Astrocyte of the spinal cord (primary cell): ENCODE measurements around the gene STXBP1.
A peak's percentile ranks its signal among the peaks of the same experiment; 100 is the strongest.
"Not testable (repeated sequence)": the region's sequence is repeated elsewhere in the genome, so short reads cannot be mapped to it uniquely, and the experiment has no call there.

Experiments
- DNase-seq: peaks from one replicate; pipeline ENCODE4 v3.0.0; 2011; ENCODE audit warnings: low read depth, low spot score
- H3K4me3 ChIP-seq: 2 replicates; pipeline ENCODE4 v1.5.1; 2011; ENCODE audit warnings: low read depth, mild to moderate bottlenecking, low read length, moderate library complexity
- CTCF ChIP-seq: IDR thresholded peaks from 2 replicates; pipeline ENCODE4 v1.5.1; 2012; ENCODE audit warnings: low read depth, mild to moderate bottlenecking, low read length, inconsistent platforms
- in situ Hi-C: cut with HindIII; loops from 2 replicates; pipeline ENCODE4 v1.10.0; 2017; ENCODE audit warnings: low sequenced_read_pairs

The STXBP1 gene

DNA sequence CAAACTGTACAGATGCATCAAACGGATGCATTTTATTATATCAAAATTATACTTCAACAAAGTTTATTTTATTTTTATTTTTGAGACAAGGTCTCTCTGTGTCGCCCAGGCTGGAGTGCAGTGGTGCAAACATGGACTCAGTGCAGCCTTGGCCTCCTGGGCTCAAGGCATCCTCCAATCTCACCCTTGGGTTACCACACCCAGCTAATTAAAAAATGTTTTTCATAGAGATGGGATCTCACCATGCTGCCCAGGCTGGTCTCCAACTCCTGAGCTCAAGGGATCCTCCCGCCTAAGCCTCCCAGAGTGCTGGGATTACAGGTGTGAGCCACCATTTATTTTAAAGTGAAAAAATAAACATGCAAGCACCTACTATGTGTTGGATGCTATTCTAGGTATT, 40.1 kb upstream of the STXBP1 start:
- no peak for DNase-seq
- no peak for TF ChIP-seq CTCF
- in situ Hi-C loops, result no loop called here

DNA sequence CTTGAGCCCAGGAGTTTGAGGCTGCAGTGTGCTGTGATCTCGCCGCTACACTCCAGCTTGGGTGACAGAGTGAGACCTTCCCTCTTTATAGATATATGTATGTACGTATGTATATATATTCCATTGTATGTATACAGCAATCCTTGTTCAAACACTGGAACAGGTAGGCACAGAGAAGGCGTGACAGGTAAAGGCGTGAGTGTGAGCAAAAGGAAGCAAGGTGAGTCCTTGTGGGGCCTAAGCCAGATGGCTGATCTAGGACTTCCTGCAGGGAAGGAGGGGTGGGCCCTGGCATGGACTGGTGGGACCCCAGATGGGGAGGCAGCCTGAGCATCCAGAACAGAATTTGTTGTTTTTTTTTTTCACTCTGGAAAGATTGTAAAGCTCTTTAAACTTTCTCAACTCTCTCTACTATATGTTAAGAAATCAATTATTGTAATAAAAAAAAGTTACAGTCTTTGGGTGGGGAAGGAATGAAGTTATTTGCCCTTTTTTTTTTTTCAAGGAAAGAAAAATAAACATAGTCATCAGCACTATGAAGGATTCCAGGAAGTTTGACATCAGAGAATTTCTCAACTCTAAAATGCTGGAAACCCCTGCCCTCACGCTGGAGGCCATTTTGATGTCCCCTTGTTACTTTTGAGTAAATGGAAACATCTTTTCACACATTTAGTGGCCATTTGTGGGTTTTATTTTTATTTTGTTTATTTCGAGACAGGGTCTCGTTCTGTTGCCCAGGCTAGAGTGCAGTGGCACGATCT, 38.9 kb upstream of the STXBP1 start:
- DNase-seq, result peak; percentile 71
- H3K4me3 ChIP-seq, result no peak overlapping the region
- in situ Hi-C loops, result no loop called here
- no peak for TF ChIP-seq CTCF

More for the DNA sequence above, 40.1 kb upstream of the STXBP1 start:
- no peak overlapping the region for H3K4me3 ChIP-seq

DNA sequence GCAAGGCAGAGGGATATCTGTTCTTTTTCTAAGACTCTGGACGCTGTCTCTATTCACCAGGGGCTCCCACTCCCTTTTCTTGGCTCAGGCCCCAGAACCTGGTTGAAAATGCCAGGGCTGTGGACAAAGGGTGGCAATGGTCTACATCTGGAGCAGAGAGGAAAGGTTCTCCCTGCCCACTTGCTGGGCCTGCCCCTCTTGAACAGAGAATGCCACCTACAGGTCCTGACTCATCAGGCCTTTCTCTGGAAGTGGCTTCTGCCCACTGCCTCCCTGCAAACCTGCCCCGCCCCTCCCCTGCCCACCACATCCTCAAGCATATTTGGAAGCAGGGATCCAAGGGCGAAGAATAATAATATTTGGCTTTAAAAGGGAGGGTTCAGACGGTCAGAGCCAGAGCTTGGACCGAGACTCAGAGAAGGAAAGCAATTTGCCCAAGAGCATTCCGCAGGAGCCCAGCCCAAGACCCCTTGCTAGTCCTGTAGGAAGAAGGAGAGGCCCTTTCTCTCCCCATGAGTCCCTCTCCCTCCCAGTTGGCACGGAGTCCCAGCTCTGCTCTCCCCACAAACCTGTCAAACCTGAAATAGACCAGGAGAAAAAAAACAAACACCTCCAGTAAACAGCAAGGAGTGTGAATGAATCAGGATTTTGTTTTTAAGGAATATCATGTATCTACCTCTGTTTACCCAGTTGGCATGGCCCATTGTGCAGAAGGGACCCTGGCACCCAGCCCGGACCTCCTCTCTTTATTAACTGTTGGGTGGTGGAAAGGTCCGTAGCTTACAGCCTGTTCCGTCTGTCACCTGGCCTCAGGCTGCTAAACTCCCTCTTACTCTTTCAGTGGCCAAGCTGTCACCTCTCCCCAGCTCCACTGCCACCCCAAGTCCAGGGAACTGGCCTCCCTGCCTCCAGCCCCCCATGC, 37.7 kb upstream of the STXBP1 start:
- peak; percentile 53 for DNase-seq

DNA sequence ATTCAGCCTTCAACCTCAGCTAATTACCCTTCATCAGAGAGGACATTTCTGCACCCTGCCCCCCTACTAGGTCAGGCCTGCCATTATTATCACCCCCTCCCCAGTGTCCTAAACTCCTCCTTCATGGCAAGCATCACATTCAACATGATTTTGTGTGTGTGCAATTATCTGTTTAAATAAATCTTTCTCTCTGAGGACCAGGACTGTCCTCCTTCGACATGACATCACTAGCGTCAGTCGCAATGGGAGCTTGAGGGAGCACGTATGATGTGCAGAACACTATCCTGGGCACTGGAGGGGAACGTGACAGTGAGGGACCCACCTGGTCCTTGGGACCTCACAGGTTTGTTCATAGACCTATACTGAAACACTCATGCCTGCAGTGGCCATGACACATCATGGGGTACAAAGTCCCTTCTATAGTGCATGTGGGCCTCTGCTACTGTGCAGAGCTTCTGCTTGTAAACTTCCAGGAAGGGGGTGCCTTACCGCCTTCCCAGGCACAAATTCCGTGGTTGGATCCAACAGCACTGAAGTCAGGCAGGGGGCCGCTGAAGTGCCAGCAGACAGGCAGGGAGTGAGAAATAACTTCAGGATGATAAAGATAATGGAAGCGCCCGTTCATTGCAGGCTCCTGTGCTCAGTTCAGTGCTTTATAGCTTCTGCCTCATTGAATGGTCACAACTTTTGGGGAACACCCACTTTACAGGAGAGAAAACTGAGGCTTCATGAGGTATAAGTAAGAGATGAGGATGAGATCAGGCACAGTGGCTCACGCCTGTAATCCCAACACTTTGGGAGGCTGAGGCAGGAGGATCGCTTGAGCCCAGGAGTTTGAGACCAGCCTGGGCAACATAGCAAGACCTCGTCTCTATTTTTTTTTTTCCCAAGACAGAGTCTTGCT, 36.0 kb upstream of the STXBP1 start:
- no peak for TF ChIP-seq CTCF
- DNase-seq, result no peak

More for the DNA sequence above, 37.7 kb upstream of the STXBP1 start:
- TF ChIP-seq CTCF, result no peak
- in situ Hi-C loops, result no loop called here
- H3K4me3 ChIP-seq, result no peak overlapping the region

DNA sequence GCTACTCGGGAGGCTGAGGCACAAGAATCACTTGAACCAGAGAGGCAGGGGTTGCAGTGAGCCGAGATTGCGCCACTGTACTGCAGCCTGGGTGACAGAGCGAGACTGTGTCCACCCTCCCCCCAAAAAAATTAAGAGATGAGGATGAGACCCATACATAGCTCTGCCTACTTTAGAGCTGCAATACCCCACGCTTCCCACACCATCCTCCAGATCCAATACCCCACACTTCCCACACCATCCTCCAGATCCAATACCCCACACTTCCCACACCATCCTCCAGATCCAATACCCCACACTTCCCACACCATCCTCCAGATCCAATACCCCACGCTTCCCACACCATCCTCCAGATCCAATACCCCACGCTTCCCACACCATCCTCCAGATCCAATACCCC, 34.9 kb upstream of the STXBP1 start:
- H3K4me3 ChIP-seq, in situ Hi-C loops, DNase-seq: not testable (repeated sequence)

More for the DNA sequence above, 36.0 kb upstream of the STXBP1 start:
- H3K4me3 ChIP-seq, result no peak overlapping the region
- in situ Hi-C loops, result no loop called here

GRCh38 chr9:127578627-127578951, 33.5 kb upstream of the STXBP1 start:
- DNase-seq, result no peak
- TF ChIP-seq CTCF, result no peak
- H3K4me3 ChIP-seq, result peak overlapping the region; percentile 27
- in situ Hi-C loops, result no loop called here
